Stimulated activated CD4-positive, alpha-beta T cell treated with anti-CD3 and anti-CD28 coated beads, Interleukin-12 subunit alpha, Interleukin-12 subunit beta, amount 100 ng/mL, for 24 hours (primary cell): ENCODE measurements around the gene NLRP3.

Experiments
- DNase-seq, 2 experiments: peaks; one replicate each; pipeline ENCODE4 v3.0.0-alpha.2; 2020; ENCODE audit warnings: low read depth in 2 of 2

The NLRP3 gene

DNA sequence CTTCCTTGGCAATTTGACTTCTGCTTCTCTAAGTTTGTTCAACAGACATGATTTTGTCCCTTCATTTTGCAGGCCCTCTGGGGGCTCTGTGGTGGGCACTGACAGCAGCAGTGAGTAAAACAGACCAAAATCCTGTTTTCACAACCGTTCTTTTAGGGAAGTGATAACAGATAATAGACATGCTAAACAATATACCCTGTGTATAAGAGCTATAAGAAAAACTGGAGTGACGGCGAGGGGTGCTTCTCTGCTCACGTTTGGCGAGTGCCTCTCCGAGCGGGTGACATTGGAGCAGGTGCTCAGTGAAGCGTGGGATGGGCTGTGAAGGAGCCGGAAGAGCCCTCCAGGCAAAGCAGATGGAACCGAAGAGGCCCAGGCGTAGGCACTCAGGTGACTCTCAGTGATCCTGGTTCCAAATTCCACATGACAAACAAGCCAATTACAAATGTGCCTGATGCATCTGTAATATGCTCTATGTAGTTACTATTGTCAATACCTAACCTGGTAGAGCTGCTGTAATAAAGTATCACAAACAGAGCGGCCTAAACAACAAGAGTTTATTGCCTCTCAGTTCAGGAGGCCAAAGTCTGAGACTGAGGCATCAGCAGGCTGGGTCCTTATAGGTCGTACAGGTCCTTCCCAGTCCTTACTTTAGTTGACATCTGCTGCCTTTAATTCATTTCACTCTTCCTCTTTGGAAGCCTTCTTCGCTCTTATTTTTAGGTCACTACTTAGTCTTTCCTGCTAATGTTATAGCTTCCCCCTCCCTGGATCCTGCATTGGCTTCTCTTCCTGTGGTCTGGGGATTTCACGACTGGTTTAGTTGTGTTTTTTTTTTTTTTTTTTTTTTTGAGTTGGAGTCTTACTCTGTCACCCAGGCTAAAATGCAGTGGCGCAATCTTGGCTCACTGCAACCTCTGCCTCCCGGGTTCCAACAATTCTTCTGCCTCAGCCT, 21.9 kb downstream of the NLRP3 start:
- no peak for DNase-seq

DNA sequence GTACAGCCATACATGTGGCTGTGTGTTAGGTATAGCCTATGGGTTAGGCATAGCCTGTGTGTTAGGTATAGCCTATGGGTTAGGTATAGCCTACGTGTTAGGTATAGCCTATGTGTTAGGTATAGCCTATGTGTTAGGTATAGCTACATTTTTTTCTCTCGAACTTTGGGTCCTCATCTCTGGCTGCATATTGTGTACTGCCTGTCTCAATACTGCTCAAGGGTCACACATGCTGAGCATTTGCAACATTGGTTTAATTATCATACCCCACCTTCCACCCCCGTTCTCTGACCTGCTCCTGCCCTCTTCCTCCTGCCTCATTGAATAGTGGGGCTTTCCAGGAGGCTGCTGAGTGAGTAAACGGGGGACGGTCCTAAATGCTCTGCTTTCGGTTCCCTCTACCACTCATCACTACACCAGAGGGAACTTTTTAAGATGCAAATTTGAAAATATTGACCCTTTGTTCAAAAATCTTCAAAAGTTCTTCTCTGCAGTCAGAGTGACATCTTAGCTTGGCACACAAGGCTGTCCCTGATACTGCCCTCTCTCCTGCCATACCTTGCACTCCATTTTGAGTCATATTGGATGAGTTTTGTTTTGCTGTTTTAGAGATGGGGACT, 24.1 kb downstream of the NLRP3 start:
- no peak for DNase-seq

DNA sequence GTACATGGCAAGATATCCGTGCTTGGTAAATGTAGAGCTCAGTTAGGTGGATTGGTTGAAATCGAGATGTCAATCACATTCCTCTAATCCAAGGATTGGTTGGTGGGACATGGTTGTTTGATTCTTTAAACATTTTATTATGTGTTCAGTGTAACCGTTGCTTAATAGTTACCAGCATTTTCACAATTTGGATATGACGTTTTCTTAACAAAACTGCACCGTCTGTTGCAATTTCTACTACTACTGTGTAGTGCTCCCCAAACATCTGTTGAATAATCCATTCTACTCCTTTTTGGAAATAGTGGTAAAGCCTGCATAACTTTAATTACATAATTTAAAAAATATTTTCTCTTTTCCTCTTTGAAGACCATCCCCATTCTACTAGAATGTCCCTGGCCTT, 25.6 kb downstream of the NLRP3 start:
- DNase-seq = no peak

DNA sequence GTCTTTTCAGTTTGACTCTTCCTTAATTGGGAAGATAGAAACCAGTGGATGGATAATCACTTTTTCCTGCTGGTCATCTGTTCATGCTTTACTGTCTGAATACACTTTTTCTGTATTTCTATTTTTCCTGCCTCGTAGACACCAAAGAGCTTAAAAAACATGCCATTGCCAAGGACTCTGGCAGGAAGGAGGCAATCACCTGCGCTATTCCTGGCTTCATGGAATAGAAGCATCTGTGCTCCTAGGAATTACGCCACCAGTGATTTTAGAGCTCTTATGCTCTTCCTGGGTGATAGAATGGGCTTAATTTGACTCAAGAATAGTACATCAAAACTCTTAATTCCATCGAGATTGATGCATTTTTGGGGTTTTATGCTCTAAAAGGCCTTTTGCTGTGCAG, 26.2 kb downstream of the NLRP3 start:
- no peak for DNase-seq

DNA sequence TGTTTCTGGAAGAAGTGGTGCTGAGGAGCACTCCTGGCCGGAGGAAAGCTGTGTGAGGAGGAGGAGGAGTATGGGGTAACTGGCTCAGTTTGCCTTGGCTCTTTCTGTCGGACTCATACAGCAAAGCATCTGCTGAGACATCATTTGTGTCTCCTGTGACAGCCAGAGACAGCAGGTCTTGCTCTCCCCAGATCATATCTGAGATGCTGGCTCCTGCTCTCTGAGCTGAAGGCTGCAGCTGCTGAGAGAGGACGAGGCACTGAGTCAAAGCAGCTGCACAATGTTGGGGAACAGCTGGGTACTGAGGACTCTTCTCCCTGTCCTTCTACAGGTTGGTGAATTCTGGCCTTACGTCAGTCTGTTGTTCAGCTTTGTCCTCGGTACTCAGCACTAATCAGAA, 27.7 kb downstream of the NLRP3 start:
- DNase-seq = no peak

DNA sequence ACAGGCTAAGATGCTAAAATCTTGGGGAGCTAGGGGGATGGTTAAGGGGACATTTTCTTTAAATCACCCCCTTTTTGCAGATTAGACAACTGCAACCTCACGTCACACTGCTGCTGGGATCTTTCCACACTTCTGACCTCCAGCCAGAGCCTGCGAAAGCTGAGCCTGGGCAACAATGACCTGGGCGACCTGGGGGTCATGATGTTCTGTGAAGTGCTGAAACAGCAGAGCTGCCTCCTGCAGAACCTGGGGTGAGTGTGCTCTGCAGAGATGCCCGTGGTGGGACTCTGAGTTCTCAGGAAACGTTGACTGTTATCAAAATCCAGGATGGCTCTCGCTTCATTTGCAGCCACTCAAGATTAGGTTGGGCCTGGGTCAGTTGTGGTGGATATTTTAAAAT, 28.6 kb downstream of the NLRP3 start:
- no peak for DNase-seq

DNA sequence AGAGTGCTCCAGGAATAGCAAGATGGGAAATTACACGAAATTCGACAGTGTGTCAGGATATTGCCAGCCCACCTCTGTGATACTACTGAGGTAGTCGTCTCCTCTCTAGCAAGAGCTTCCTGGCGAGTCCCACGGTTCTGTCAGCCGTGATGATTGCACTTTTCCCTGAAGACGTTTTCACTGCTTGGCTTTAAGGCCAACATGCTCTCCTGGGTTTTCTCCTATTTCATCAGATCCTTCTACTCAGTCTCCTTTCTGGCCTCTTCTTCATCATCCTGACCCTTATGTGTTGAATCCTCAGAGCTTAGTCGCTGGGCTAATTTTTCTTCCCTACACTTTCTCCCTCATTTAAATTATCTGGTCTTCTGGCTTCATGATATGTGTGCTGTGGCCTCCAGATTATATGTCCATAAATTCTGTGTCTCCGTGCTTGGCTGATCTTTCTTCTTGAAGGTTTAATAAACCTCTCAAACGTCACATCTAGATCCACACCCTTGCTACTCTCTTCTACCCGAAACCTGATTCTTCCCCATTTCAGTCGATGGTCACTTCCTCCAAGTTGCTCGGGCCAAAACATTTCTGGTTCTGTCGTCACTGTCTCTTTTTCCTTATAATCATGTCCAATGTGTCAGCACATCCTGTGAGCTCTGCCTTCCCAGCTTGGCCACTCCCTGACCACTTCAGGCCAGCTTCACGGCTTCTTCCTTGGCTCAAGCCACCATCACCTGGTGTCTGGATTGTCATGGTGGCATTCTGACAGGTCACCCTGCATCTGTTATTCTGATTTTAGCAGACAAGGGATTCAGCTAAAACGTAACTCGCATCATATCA, 29.8 kb downstream of the NLRP3 start:
- DNase-seq = no peak

DNA sequence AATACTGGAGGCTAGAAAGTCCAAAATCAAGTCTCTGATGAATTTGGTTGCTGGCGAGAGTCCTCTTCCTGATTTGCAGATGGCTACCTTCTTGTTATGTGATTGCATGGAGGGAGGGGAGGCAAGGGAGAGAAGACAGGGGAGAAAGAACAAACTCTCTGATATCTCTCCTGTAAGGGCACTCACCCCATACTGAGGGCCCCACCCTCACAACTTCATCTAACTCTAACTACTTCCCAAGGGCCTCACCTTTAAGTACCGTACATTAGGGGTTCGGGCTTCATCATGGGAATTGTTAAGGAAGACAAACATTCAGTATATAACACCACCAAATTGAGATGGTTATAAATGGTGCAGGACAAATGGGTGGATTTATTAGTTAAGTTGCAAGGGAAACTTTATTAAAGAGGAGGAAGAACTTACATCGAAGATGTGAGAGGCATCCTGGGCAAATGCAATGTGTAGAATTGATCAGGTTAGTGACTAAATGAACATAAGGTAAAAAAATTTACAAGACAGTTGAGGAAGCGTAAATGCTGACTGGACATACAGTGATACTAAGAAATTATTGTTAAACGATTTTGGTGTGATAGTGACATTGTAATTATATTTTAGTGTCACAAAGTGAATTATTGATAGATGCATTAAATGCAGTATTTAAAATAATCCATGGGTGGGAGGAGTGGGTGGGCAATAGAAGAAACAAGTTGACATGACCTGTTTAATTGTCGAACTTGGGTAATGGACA, 31.4 kb downstream of the NLRP3 start:
- DNase-seq = no peak

DNA sequence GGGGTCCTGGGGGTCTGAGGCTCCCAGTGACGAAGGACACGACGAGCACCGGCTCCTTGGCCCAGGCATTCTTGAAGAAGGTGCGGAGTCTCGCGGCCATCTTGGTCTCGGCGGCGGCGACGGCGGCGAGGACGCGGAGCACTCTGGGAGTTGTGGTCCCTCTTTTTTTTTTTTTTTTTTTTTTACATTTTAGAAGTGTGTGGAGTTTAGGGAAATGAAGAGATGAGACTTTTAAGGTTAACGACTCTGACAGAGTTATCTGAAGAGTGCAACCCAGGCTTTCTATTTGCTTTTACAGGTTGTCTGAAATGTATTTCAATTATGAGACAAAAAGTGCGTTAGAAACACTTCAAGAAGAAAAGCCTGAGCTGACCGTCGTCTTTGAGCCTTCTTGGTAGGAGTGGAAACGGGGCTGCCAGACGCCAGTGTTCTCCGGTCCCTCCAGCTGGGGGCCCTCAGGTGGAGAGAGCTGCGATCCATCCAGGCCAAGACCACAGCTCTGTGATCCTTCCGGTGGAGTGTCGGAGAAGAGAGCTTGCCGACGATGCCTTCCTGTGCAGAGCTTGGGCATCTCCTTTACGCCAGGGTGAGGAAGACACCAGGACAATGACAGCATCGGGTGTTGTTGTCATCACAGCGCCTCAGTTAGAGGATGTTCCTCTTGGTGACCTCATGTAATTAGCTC, 32.3 kb downstream of the NLRP3 start:
- peak in 1 of 2 experiments; percentile 8 for DNase-seq

DNA sequence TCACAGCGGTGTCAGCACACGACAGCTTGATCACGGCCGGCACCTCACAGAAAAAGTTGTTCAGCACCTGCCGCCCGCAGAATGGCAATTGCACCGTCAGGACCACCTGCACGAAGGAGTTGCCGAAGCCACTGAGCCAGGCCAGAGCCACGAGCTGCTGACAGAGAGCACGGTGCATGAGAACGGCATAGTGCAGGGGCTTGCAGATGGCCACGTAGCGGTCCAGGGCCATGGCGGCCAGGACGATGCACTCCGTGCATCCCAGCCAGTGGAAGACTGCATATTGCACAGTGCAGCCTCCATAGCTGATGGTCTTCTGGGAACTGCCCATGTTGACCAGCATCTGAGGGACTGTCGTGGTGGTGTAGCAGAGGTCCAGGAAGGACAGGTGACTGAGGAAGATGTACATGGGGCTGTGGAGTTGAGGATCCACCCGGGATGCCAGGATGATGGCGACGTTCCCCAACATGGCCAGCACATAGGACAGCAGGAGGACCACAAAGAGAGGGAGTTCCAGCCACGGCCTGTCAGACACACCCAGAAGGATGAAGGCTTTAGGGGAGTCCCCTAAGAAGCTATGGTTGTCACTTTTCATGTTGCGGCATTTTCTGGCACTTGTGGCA, 35.5 kb downstream of the NLRP3 start:
- no peak for DNase-seq

DNA sequence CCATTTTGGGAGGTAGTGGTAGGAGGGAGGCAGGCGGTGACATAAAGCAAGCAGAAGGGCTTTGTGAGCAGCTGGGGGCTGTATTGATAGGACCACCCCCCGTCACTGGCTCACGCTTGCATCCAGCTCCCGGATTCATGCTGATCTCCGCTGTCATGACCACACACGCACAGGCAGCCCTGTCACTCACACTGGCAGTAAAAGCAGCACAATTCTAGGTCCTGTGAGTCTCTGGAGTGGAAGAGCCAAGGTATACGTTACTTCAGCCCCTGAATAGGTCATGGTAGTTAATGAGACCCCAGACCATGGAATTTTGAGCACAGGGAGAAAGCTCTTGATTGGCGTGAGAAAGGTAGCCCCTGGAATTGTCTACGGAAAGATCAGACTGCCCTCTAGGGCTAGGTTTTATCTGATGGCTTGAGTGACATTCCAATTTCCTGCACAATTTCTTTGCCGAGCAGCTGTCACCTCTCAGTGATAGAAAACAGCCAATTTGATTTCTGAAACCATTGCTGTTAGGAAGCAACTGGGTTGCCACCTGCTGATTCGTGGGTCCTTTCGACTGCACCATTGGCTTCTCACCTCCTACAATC, 36.6 kb downstream of the NLRP3 start:
- no peak for DNase-seq

DNA sequence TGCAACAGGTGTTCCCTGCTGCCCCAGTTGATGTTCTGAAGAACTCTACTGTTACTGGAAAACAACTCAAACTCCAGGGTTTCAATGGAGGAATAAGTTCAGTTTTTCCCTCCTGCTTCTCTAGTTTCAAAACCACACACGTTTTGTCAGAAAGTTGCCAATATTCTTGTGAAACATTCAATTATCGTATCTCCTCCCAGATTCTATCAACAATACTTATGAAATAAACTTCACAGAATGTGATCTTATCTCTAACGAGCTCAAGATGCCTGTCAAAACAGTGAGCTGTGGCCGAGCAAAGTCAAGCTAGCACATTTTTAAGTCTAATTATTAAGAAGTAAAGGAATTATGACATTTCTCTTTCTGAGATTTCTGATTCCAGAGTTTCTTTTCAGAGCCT, 37.3 kb downstream of the NLRP3 start:
- DNase-seq = no peak

DNA sequence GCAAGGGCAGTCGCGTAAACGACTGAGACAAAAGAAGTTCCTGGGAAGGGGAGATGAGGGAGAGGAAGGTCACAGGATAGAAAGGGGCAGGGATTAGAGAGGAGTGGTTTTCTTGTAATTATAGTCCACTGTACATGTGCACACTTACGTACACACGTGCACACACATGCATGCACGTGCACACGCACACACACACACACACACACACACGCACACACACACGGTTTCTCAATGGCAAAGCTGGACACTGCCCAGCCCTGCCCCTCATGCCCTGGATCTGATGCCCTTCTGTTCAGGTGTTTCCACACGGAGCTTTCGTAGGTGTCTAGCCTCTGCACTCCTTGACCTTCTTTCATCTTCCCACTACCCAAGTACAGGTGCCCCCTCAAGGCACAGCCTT, 38.0 kb downstream of the NLRP3 start:
- DNase-seq = no peak

DNA sequence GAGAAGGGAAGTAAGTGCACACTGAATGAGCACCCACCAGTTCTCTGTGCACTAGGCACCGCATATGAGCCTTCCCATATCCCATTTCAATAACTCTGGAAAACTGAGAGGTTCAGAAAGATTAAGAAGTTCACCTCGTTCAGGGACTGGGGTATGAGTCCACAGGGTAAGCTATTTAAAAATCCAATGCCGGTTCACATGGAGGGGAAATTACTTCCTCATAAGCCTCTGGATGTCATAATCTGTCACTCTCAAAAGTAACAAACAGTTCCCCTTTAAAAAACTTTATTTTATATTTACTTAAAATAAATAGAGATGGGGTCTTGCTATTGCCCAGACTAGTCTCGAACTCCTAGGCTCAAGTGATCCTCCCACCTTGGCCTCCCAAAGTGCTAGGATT, 40.0 kb downstream of the NLRP3 start:
- no peak for DNase-seq

DNA sequence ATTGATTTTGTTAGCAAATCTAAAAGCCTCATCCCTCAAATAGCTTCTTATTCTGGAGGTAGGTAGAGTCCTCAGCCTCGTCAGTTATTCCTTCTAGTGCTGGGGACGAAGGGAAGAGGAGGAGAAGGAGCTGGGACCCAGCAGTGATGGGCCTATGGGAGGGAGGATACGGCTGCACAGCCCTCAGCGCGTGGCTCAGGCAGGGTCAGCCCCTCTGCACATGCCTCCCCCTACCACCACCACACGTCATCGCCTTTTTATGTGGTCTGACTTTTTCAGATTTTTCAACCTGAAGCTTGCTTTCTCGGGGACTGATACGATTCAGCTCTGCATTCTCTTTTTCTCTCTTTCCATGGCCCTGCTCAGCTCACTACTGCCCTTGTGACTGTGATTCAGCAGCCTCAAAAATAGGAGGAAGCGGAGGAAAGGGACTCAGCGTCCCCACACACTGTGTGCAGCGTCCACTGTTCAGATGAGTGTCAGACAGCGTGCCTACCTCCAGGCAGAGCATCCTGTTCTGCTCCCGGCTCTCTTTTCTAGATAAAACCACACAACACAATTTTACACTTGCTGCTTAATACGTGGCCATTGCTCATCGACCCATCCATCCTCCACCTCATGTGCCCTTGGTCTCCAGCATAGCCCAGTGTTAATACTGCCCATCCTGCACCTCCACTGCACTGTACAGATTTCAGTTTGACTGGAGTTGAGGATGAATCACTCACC, 41.1 kb downstream of the NLRP3 start:
- DNase-seq = no peak

DNA sequence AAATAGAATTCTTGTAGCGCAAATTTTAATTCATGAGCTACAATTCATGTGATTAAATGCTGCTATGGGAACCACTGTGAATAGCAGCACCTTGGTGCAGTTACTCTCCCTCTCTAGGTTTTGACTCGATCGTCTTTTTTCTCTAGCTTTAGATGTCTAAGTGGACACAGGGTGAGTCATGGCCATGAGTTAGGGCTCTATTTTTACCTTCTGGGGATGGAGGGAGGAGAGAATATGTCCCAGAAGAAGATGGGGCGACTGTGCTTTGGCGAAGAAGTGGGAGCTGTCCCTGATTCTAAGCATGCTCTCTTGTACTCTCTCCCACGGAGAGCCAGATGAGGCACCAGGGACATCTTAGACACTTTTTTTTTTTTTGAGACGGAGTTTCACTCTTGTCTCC, 43.5 kb downstream of the NLRP3 start:
- DNase-seq = no peak

DNA sequence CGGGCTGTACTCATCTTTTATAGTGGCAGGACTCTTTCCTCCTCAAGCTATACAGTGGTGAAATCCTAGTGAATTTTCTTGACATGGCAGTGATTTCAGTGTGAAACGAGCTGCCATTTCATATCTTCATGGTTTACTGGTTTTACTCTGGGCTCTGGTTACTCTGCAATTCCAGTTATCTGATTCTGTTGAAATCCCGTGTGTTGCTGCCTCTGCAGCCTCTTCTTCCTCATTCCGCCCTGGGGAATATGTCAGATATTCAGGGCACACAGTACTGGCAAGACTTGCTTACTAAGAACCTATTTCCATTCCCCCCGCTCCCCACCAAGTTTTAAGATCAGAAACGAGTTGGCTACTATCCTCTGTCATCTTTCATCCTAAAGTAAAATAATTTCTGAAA, 49.8 kb downstream of the NLRP3 start:
- DNase-seq = no peak

DNA sequence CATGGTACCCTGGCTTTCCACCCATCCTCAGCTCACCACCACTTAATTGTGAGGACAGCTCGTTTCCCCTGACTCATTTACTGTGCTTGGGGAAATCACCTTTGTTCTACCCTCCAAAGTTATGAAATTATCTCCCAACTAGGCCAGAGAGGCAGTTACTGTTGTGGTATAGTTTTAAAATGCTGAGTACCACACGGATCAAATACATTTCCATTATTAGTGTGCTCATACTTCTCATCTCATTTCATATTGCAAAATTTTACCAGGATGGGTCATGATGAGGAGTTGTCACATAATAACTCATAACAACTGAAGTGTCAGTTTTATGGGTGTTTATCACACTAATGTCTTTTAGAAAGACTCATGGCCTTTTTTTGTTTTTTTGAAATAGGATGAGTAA, 51.2 kb downstream of the NLRP3 start:
- DNase-seq = no peak

DNA sequence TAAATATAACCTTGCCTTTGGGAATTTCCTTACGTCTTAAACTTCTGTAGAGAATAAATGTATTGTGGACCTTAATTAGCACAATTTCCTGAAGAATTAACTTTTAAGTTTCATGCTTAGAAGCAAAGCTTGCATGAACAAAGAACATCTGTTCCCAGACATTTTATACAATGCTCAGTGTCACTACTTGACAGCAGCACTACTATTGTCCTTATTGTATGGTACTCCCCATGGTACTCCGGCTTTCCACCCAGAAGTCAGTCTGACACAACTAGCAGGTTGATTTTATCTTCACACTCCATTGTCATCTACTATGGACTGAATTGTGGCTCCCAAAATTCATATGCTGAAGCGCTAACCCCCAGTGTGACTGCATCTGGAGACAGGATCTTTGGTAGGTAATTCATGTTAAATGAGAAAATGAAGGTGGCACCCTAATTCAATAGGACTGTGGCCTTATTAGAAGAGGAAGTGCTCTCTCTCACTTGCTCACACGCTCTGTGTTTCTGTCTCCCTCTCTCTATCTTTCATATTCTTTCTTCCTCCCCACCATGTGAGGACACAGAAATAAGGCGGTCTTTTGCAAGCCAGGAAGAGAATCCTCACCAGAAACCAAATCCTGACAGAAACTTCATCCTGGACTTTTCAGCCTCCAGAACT, 52.6 kb downstream of the NLRP3 start:
- no peak for DNase-seq
